HEK293 (cell line): ENCODE data around the gene AOC2.

Experiments
- KLF10 ChIP-seq: fragments of 450-650 bp; IDR thresholded peaks from 2 replicates; pipeline ENCODE4 v1.5.1; 2018; ENCODE audit warnings: missing biosample characterization, mild to moderate bottlenecking, missing genetic modification characterization
- MZF1 ChIP-seq: fragments of 450-650 bp; formaldehyde crosslinking; IDR thresholded peaks from 2 replicates; pipeline ENCODE4 v1.5.1; 2017; ENCODE audit warnings: missing biosample characterization, missing genetic modification characterization, borderline replicate concordance
- OVOL3 ChIP-seq: fragments of 450-650 bp; formaldehyde crosslinking; IDR thresholded peaks from 2 replicates; pipeline ENCODE4 v1.5.1; 2016; ENCODE audit warnings: missing biosample characterization, missing genetic modification characterization
- SALL2 ChIP-seq: fragments of 450-650 bp; formaldehyde crosslinking; IDR thresholded peaks from 2 replicates; pipeline ENCODE4 v1.5.0; 2017; ENCODE audit warnings: missing biosample characterization, mild to moderate bottlenecking, missing genetic modification characterization, borderline replicate concordance
- SP2 ChIP-seq: fragments of 450-650 bp; formaldehyde crosslinking; IDR thresholded peaks from 2 replicates; pipeline ENCODE4 v1.5.1; 2016; ENCODE audit warnings: missing biosample characterization, missing genetic modification characterization
- YY1 ChIP-seq: fragments of 450-650 bp; formaldehyde crosslinking; IDR thresholded peaks from 2 replicates; pipeline ENCODE4 v1.5.1; 2018; ENCODE audit warnings: missing biosample characterization, missing genetic modification characterization
- ZBTB20 ChIP-seq: fragments of 450-650 bp; formaldehyde crosslinking; IDR thresholded peaks from 2 replicates; pipeline ENCODE4 v1.5.1; 2016; ENCODE audit warnings: missing biosample characterization, missing genetic modification characterization
- ZBTB21 ChIP-seq: fragments of 450-650 bp; formaldehyde crosslinking; IDR thresholded peaks from 2 replicates; pipeline ENCODE4 v1.5.1; 2017; ENCODE audit warnings: missing biosample characterization, missing genetic modification characterization
- ZFP3 ChIP-seq: fragments of 450-650 bp; formaldehyde crosslinking; IDR thresholded peaks from 2 replicates; pipeline ENCODE4 v1.5.1; 2016; ENCODE audit warnings: low read depth, missing biosample characterization, missing genetic modification characterization
- ZFP41 ChIP-seq: fragments of 450-650 bp; formaldehyde crosslinking; IDR thresholded peaks from 2 replicates; pipeline ENCODE4 v1.5.1; 2016; ENCODE audit warnings: missing biosample characterization, missing genetic modification characterization, borderline replicate concordance
- ZNF214 ChIP-seq: fragments of 450-650 bp; formaldehyde crosslinking; IDR thresholded peaks from 2 replicates; pipeline ENCODE4 v1.5.1; 2017; ENCODE audit warnings: missing biosample characterization, mild to moderate bottlenecking, missing genetic modification characterization, borderline replicate concordance
- ZNF23 ChIP-seq: fragments of 450-650 bp; formaldehyde crosslinking; IDR thresholded peaks from 2 replicates; pipeline ENCODE4 v1.5.1; 2016; ENCODE audit warnings: missing biosample characterization, missing genetic modification characterization, borderline replicate concordance
- ZNF248 ChIP-seq: fragments of 450-650 bp; formaldehyde crosslinking; IDR thresholded peaks from 2 replicates; pipeline ENCODE4 v1.5.1; 2017; ENCODE audit warnings: missing biosample characterization, missing genetic modification characterization
- ZNF433 ChIP-seq: fragments of 450-650 bp; formaldehyde crosslinking; IDR thresholded peaks from 2 replicates; pipeline ENCODE4 v1.5.1; 2016; ENCODE audit warnings: missing biosample characterization, missing genetic modification characterization, low read depth
- ZNF48 ChIP-seq: fragments of 450-650 bp; formaldehyde crosslinking; IDR thresholded peaks from 2 replicates; pipeline ENCODE4 v1.5.1; 2016; ENCODE audit warnings: missing biosample characterization, missing genetic modification characterization
- ZNF501 ChIP-seq: fragments of 450-650 bp; formaldehyde crosslinking; IDR thresholded peaks from 2 replicates; pipeline ENCODE4 v1.5.1; 2016; ENCODE audit warnings: missing biosample characterization, missing genetic modification characterization
- ZNF514 ChIP-seq: fragments of 450-650 bp; formaldehyde crosslinking; IDR thresholded peaks from 2 replicates; pipeline ENCODE4 v1.5.1; 2016; ENCODE audit warnings: missing biosample characterization, missing genetic modification characterization
- ZNF561 ChIP-seq: fragments of 450-650 bp; IDR thresholded peaks from 2 replicates; pipeline ENCODE4 v1.5.1; 2018; ENCODE audit warnings: missing biosample characterization, missing genetic modification characterization, borderline replicate concordance
- ZNF677 ChIP-seq: fragments of 450-650 bp; IDR thresholded peaks from 2 replicates; pipeline ENCODE4 v1.5.0; 2018; ENCODE audit warnings: missing biosample characterization, mild to moderate bottlenecking, missing genetic modification characterization, moderate library complexity
- ZNF768 ChIP-seq: fragments of 450-650 bp; formaldehyde crosslinking; IDR thresholded peaks from 2 replicates; pipeline ENCODE4 v1.5.1; 2018; ENCODE audit warnings: missing biosample characterization, mild to moderate bottlenecking, missing genetic modification characterization
- ZNF837 ChIP-seq: fragments of 450-650 bp; formaldehyde crosslinking; IDR thresholded peaks from 2 replicates; pipeline ENCODE4 v1.5.1; 2016; ENCODE audit warnings: missing biosample characterization, missing genetic modification characterization
- ZSCAN23 ChIP-seq: fragments of 450-650 bp; formaldehyde crosslinking; IDR thresholded peaks from 2 replicates; pipeline ENCODE4 v1.5.1; 2016; ENCODE audit warnings: missing biosample characterization, missing genetic modification characterization
- TF ChIP-seq, protein P1 (sequence below): fragments of 450-650 bp; formaldehyde crosslinking; IDR thresholded peaks from 2 replicates; pipeline ENCODE4 v1.5.1; 2016; ENCODE audit warnings: missing biosample characterization, missing genetic modification characterization
- TF ChIP-seq, protein P2 (sequence below): fragments of 450-650 bp; formaldehyde crosslinking; IDR thresholded peaks from 2 replicates; pipeline ENCODE4 v1.5.1; 2016; ENCODE audit warnings: missing biosample characterization, missing genetic modification characterization

The AOC2 gene

DNA sequence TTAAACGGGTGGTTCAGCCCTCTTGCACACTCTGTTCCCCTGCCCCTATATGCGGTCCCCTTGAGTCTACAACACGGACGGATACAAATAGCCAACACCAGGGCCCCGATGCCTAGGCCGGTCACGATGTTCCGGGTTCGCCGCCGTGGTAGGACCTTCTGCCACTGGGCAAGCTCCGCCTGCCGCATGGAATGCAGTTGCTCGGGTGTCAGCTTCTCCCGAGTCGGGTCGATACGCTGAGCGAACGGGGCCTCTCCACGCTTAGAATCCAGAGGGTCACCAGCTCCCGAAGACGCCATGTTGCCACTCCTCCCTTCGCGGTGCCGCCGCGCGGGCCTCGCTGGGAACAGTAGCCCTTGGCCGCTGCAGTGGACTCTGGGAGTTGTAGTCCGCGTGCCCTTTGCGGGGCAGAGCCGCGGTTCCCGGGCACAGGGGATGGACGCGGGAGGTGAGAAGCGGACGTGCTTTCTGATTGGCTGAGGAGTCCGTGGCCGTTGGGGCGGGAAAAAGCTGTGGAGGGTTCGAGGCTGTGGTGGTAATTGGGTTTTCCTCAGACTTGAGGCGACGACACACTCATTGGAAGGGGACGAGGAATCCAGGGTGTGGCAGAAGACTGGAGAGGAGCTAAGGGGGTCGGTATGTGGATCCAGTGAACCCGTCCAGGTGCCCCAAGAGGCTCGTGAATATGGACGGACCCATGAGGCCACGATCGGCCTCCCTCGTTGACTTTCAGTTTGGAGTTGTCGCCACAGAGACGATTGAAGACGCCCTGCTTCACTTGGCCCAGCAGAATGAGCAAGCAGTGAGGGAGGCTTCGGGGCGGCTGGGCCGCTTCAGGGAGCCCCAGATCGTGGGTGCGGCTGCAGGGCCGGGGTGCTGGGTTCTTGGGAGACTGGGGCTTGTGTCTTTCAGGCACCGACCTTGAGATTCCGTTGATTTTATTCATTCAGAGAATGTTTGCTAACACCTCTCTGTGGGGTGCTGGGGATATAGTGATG, 45.7 kb upstream of the AOC2 start, which contains the start of the genes CNTD1 and COA3 (continued):
- TF ChIP-seq, protein P1, sequence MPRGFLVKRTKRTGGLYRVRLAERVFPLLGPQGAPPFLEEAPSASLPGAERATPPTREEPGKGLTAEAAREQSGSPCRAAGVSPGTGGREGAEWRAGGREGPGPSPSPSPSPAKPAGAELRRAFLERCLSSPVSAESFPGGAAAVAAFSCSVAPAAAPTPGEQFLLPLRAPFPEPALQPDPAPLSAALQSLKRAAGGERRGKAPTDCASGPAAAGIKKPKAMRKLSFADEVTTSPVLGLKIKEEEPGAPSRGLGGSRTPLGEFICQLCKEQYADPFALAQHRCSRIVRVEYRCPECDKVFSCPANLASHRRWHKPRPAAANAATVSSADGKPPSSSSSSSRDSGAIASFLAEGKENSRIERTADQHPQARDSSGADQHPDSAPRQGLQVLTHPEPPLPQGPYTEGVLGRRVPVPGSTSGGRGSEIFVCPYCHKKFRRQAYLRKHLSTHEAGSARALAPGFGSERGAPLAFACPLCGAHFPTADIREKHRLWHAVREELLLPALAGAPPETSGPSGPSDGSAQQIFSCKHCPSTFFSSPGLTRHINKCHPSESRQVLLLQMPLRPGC (tag by site-specific recombination) = no peak
- TF ChIP-seq ZNF677 (tag by site-specific recombination) (no peak), ZNF23 (tag by site-specific recombination) (no peak), SP2 (tag by site-specific recombination) (peak; percentile 77), ZNF837 (tag by site-specific recombination) (no peak), ZBTB21 (no peak), MZF1 (tag by site-specific recombination) (no peak), ZNF501 (tag by site-specific recombination) (peak; percentile 82), ZFP3 (tag by site-specific recombination) (no peak), ZFP41 (tag by site-specific recombination) (no peak), ZNF48 (tag by site-specific recombination) (no peak), KLF10 (tag by site-specific recombination) (peak; percentile 60; the same call in 1 of the 2 replicates), SALL2 (tag by site-specific recombination) (no peak), ZNF214 (tag by site-specific recombination) (no peak), ZNF433 (tag by site-specific recombination) (no peak), ZNF561 (no peak; the same call in 1 of the 2 replicates), ZNF768 (tag by site-specific recombination) (peak; percentile 25; the same call in 1 of the 2 replicates), YY1 (peak; percentile 93), OVOL3 (tag by site-specific recombination) (no peak), ZBTB20 (tag by site-specific recombination) (peak; percentile 94), ZNF514 (no peak), ZSCAN23 (tag by site-specific recombination) (no peak), ZNF248 (no peak)
- TF ChIP-seq, protein P2, sequence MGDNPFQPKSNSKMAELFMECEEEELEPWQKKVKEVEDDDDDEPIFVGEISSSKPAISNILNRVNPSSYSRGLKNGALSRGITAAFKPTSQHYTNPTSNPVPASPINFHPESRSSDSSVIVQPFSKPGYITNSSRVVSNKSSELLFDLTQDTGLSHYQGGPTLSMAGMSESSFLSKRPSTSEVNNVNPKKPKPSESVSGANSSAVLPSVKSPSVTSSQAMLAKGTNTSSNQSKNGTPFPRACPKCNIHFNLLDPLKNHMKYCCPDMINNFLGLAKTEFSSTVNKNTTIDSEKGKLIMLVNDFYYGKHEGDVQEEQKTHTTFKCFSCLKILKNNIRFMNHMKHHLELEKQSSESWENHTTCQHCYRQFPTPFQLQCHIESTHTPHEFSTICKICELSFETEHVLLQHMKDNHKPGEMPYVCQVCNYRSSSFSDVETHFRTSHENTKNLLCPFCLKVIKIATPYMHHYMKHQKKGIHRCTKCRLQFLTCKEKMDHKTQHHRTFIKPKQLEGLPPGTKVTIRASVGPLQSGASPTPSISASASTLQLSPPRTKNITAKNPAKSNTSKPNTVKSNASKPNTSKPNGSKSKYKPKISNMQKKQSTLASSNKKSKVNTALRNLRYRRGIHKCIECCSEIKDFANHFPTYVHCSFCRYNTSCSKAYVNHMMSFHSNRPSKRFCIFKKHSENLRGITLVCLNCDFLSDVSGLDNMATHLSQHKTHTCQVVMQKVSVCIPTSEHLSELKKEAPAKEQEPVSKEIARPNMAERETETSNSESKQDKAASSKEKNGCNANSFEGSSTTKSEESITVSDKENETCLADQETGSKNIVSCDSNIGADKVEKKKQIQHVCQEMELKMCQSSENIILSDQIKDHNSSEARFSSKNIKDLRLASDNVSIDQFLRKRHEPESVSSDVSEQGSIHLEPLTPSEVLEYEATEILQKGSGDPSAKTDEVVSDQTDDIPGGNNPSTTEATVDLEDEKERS = no peak
